Measurements from ENCODE around the gene EIF3A.

Gene EIF3A

DNA sequence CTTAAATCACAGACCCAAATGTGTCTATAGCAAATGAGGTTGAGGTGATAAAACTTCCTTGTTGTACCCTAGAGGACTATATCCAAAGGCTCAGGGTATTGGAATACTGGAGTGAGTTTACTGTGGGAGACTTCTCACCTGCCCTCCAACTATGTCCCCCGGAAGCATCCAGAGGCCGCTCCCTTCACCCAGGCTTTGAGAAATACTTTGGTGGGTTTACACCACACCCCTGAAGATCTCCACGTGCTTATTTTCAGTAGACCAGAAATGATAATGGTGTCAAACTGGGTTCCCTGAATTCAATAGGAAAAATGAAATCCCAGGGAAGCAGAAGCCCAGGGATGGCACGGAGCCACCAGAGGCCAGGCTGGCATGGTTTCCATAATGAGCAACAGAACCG, 82.4 kb downstream of the EIF3A start:
- DNase-seq, result no peak

DNA sequence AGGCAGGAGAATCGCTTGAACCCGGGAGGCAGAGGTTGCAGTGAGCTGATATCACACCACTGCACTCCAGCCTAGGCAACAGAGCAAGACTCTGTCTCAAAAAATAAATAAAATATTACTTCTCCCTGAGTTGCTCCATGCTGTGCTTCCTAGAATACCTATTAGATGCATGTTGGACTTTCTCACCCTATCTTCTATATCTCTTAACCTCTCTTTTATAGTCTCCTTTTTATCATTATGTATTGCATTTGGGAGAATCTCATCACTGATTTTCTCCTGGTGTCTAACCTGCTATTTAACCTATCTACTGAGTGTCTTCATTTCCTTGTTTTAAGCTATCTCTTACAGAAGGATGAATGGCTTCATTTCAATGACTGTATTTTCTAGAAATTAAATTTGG, 83.2 kb downstream of the EIF3A start:
- DNase-seq, result no peak

DNA sequence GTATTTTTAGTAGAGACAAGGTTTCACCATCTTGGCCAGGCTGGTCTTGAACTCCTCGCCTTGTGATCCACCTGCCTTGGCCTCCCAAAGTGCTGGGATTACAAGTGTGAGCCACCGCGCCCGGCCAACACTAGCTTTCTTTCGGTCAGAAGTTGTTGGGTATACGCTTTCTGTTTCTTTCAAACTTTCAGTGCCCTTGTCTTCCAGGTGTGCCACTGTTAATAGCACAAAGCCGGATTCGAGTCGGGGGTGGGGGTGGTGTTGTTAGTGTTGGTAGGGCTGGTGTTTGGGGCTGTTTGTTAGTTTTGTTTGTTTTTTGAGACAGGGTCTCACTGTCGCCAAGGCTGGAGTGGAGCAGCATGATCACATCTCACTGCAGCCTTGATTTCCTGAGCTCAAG, 84.9 kb downstream of the EIF3A start:
- no peak for DNase-seq

GRCh38 chr10:118994321-118994720, 86.3 kb downstream of the EIF3A start:
- no peak for DNase-seq

DNA sequence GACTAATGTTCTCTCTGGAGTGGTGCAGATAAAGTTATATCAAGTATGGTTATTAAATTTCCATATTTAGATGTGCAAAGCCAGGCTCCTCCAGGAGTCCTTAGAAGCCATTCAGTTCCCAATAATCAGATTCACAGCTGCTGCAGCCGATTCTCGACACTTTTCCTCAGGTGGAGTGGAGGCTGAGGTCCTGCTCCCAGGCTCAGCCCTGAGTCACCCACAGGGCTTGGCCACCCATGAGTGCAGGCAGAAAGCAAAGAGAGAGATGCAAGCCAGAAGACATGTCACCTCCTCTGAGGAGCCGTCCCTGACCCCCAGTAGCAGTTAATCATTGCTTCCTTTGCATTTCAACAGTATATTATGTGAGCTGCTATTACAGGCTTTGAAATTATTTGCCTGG, 87.4 kb downstream of the EIF3A start:
- no peak for DNase-seq

DNA sequence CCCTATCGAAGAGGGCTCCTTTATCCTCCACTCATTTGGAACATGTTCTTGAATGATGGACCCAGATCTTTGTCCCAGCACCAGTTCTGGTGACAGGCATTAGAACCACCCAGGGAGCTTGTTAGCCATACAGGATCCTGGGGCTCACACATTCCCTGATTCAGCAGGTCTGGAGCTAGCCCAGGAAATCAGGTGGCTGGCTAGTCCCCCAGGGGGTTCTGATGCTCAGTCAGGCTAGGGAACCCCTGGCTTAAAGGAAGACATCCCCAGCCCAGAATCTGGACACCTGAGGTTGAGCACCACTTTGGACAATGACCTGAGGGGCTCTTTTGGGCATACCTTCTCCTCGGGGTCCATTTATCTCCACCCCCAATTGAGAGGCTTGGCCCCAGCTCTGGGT, 88.1 kb downstream of the EIF3A start:
- DNase-seq, result no peak

DNA sequence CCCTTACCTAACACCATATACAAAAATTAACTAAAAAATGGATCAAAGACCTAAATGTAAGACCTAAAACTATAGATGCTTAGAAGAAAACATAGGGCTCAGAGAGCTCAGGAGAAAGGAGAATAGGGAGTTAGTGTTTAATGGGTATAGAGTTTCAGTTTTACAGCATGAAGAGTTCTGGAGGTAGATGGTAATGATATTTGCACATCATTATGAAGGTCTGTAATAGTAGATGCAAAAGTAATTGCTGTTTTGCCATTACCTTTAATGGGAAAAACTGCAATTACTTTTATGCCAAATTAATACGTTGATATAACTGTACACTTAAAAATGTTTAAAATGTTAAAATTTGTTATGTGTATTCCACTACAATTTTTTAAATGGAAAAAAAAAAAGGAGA, 90.3 kb downstream of the EIF3A start:
- DNase-seq, result no peak

- DNase-seq, result no peak
Observed at GRCh38 chr10:118986815-118987790, 93.5 kb downstream of the EIF3A start.

- DNase-seq, result no peak
Observed at GRCh38 chr10:118985576-118985975, 95.0 kb downstream of the EIF3A start.
